SU-DHL-6 (cell line): ENCODE data around the gene CXXC5.

Experiments used
- CTCF ChIP-seq: fragments of 200-600 bp; sonication (generic); IDR thresholded peaks from one replicate; pipeline ENCODE4 v1.5.1; 2017; ENCODE audit warnings: antibody characterized with exemption, mild to moderate bottlenecking, low read length, moderate library complexity; ENCODE audit not compliant: insufficient read depth, poor library complexity, severe bottlenecking
- EZH2phosphoT487 ChIP-seq: fragments of 200-600 bp; sonication (generic), shearing (Covaris generic); conservative IDR thresholded peaks from 2 replicates; pipeline ENCODE4 v1.6.1; 2018; ENCODE audit warnings: mild to moderate bottlenecking, antibody characterized with exemption, low read length, moderate library complexity, mixed read lengths

- TF ChIP-seq CTCF (no peak), EZH2phosphoT487 (no peak)
Observed at GRCh38 chr5:139639619-139640380, 8.3 kb upstream of the CXXC5 start.
